ENCODE measurements around the gene SEPTIN8. TPM values are rescaled to one million over a fixed set of nuclear protein-coding genes. Genes with fewer than 3 reads are reported as not detected.

SEPTIN8 gene
- total RNA-seq, 4 donors from 2014 or later = 31.6 to 46.4 (median 34.9) TPM

DNA sequence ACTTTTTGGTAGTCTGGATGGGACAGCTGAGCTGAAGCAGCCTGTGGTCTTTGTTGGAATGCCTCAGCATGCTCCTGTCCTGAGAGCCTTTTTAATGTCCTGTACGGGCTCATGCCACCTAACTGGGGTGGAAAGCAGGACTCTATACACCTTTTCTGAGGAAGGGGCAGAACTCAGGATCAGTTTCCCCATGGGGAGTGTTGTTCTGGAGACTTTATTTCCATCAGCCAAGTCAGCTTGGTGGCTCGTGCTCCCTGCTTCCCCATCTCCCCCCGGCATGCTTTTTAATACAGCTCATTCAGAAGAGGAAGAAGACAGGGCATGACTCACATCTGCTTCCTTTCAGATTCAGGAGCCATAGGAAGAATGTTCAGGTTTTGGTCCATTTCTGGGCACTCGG is 5.1 kb upstream of the SEPTIN8 start:
- no peak for ATAC-seq
- no peaks in the 10 kb centered on the region for H3K36me3 ChIP-seq
- no peaks in the 10 kb centered on the region for H3K9me3 ChIP-seq
- H3K27ac ChIP-seq = no peak overlapping the region
- 70 to 83% methylated on average over 1 to 2 of the region's 4 CpGs for WGBS, 2 donors (ENCODE audit: low coverage in 1 of 2)
- no peak overlapping the region for H3K4me3 ChIP-seq
- H3K4me1 ChIP-seq = peaks cover 0 to 26% (median 0%) of the 10 kb centered on the region in 3 donors
- no peak for TF ChIP-seq POLR2A (IDR thresholded peaks at IDR 0.05)
- H3K27me3 ChIP-seq = no peaks in the 10 kb centered on the region

DNA sequence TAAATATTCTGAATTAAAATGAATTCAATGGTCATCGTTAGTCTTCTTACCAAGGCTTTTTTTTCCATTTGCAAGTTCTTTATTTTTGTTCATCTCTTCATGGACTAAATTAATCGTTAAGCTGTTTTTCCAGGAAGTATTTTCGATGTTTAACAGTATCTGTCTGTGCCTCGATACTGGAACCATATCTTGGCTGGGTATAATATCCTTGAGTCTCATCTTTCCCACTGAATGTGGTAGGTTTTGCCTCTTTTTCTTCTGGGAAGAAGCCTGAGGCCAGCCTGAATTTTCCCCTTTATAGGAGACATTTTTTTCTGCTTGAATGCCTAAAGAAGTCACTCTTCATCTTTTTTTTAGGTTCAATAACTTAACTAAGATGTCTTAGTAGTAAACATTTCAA is 4.0 kb upstream of the SEPTIN8 start:
- 88 to 95% methylated on average over 4 of the region's 4 CpGs for WGBS, 2 donors (ENCODE audit: low coverage in 1 of 2)
- H3K4me3 ChIP-seq = no peak overlapping the region
- H3K9me3 ChIP-seq = no peaks in the 10 kb centered on the region
- no peak for ATAC-seq
- H3K27ac ChIP-seq = no peak overlapping the region
- no peak for TF ChIP-seq EP300 (IDR thresholded peaks at IDR 0.05)
- TF ChIP-seq POLR2AphosphoS5 (IDR thresholded peaks at IDR 0.05) = no peak
- no peak for TF ChIP-seq POLR2A (IDR thresholded peaks at IDR 0.05)
- TF ChIP-seq, protein P1, sequence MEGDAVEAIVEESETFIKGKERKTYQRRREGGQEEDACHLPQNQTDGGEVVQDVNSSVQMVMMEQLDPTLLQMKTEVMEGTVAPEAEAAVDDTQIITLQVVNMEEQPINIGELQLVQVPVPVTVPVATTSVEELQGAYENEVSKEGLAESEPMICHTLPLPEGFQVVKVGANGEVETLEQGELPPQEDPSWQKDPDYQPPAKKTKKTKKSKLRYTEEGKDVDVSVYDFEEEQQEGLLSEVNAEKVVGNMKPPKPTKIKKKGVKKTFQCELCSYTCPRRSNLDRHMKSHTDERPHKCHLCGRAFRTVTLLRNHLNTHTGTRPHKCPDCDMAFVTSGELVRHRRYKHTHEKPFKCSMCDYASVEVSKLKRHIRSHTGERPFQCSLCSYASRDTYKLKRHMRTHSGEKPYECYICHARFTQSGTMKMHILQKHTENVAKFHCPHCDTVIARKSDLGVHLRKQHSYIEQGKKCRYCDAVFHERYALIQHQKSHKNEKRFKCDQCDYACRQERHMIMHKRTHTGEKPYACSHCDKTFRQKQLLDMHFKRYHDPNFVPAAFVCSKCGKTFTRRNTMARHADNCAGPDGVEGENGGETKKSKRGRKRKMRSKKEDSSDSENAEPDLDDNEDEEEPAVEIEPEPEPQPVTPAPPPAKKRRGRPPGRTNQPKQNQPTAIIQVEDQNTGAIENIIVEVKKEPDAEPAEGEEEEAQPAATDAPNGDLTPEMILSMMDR (IDR thresholded peaks at IDR 0.05) = no peak
- no peaks in the 10 kb centered on the region for H3K36me3 ChIP-seq
- H3K27me3 ChIP-seq = no peaks in the 10 kb centered on the region
- peaks cover 0 to 33% (median 0%) of the 10 kb centered on the region in 3 donors for H3K4me1 ChIP-seq

DNA sequence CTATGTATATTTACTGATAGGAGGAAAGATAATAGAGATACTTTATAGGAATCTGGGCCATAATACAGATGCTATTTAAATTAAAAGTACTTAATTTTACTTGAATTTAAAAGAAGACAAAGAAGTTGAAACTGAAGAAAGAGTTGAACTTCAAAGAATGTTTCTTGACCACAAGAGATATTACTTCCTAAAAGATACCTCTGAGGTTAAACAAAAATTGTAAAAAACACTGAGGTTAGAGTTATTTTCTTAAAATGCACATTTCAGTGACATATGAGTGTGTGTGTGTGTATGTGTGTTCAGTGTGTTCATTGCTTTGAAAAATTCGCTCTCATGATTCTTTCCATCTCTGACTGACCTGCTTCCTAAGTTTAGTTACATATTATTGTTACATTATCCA is 3.5 kb upstream of the SEPTIN8 start:
- Histone ChIP-seq H3K9me3 (no peaks in the 10 kb centered on the region), H3K36me3 (no peaks in the 10 kb centered on the region), H3K27me3 (no peaks in the 10 kb centered on the region), H3K27ac (no peak overlapping the region), H3K4me3 (no peak overlapping the region), H3K4me1 (peaks cover 0 to 33% (median 0%) of the 10 kb centered on the region in 3 donors)
- TF ChIP-seq, protein P1 (IDR thresholded peaks at IDR 0.05) = no peak
- TF ChIP-seq POLR2A (IDR thresholded peaks at IDR 0.05) (no peak), EP300 (IDR thresholded peaks at IDR 0.05) (no peak), POLR2AphosphoS5 (IDR thresholded peaks at IDR 0.05) (no peak)
- 100% methylated on average over 1 of the region's 1 CpG for WGBS, 2 donors (ENCODE audit: low coverage in 1 of 2)
- no peak for ATAC-seq

DNA sequence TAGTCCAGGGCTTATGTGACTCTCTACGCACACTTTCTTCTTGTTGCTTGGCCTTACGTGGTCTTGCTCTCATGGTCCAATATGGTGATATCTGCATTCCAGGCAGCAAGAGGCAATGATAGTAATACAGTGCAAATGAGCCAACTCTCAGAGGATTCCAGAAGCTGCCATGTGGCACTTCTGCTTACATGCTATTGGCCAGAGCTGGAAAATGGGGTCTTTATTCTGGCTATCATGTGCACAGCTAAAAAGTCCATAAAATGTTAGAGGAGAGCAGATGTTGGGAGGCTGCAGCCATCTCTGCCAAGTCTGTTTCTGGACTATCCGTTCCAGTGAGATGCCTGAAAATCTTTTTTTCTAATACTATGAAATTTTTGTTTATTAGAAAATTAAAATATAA is 2.9 kb upstream of the SEPTIN8 start:
- TF ChIP-seq POLR2A (IDR thresholded peaks at IDR 0.05) (no peak), EP300 (IDR thresholded peaks at IDR 0.05) (no peak), POLR2AphosphoS5 (IDR thresholded peaks at IDR 0.05) (no peak)
- TF ChIP-seq, protein P1 (IDR thresholded peaks at IDR 0.05) = no peak
- ATAC-seq = no peak
- Histone ChIP-seq H3K36me3 (no peaks in the 10 kb centered on the region), H3K4me3 (no peak overlapping the region), H3K9me3 (no peaks in the 10 kb centered on the region), H3K27me3 (no peaks in the 10 kb centered on the region), H3K27ac (no peak overlapping the region), H3K4me1 (peaks cover 0 to 34% (median 4%) of the 10 kb centered on the region in 3 donors)
- WGBS, 2 donors (ENCODE audit: low coverage in 1 of 2) = 73 to 90% methylated on average over 2 to 3 of the region's 3 CpGs

DNA sequence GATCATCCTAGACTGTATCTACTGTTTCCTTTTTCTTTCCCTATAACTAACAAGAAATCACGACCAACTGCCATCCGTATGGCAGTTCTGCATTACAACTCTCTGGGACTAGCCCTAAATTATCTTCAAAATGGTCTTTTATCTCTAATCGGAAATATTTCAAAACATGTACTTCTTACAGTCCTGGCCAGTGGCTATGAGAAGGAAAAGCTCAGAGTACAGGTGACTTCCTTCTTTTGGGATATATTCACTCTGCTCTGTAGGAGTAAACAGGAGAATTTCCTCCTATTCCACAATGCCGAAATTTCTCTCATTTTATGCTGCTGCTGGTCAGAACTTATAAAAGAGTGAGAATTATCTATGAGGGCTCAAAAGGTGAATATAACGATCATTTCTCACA is 1.8 kb upstream of the SEPTIN8 start:
- 86 to 93% methylated on average over 5 of the region's 5 CpGs for WGBS, 2 donors (ENCODE audit: low coverage in 1 of 2)
- Histone ChIP-seq H3K36me3 (no peaks in the 10 kb centered on the region), H3K4me1 (peaks cover 0 to 45% (median 9%) of the 10 kb centered on the region in 3 donors), H3K4me3 (no peak overlapping the region), H3K9me3 (no peaks in the 10 kb centered on the region), H3K27me3 (no peaks in the 10 kb centered on the region), H3K27ac (no peak overlapping the region)
- no peak for ATAC-seq
- TF ChIP-seq, protein P1 (IDR thresholded peaks at IDR 0.05) = no peak
- no peak for TF ChIP-seq EP300 (IDR thresholded peaks at IDR 0.05)
- TF ChIP-seq POLR2A (IDR thresholded peaks at IDR 0.05) = no peak
- no peak for TF ChIP-seq POLR2AphosphoS5 (IDR thresholded peaks at IDR 0.05)
